NCI-H2196 treated with DMSO at 0.1 percent for 48 hours (cell line): ENCODE data around the gene PRSS1.

Experiments
- DNase-seq: peaks from one replicate; lab custom pipeline; 2025; ENCODE audit not compliant: unreplicated experiment; lab: John Stamatoyannopoulos, UW

PRSS1 gene

GRCh38 chr7:142792593-142792992 lies 43.3 kb downstream of the PRSS1 start:
- no peak for DNase-seq

GRCh38 chr7:142793156-142793555 lies 43.9 kb downstream of the PRSS1 start:
- DNase-seq = no peak

GRCh38 chr7:142795339-142795863 lies 46.1 kb downstream of the PRSS1 start:
- DNase-seq = no peak

- no peak for DNase-seq
Measured at GRCh38 chr7:142796001-142796500, 46.8 kb downstream of the PRSS1 start.

- no peak for DNase-seq
Measured at GRCh38 chr7:142796501-142797390, 47.5 kb downstream of the PRSS1 start.

GRCh38 chr7:142797391-142798377 lies 48.4 kb downstream of the PRSS1 start:
- DNase-seq = no peak

- DNase-seq = no peak
Measured at GRCh38 chr7:142798451-142799436, 49.5 kb downstream of the PRSS1 start.

GRCh38 chr7:142799437-142799835 lies 50.2 kb downstream of the PRSS1 start:
- DNase-seq = no peak

GRCh38 chr7:142800088-142800487 lies 50.8 kb downstream of the PRSS1 start:
- DNase-seq = no peak

GRCh38 chr7:142800699-142801260 lies 51.5 kb downstream of the PRSS1 start:
- DNase-seq = no peak

GRCh38 chr7:142801601-142802295 lies 52.5 kb downstream of the PRSS1 start:
- no peak for DNase-seq

- DNase-seq = no peak
Measured at GRCh38 chr7:142802301-142802700, 53.0 kb downstream of the PRSS1 start.
